B cell (primary cell): Measurements from ENCODE around the gene RPS8. TPM values are rescaled to one million over a fixed set of nuclear protein-coding genes. Genes with fewer than 3 reads are reported as not detected.

Source experiments
- ATAC-seq: fragments of 200-7000 bp; cut with Tn5 transposase; one replicate; pipeline ENCODE4 v1.10.0; 2021; ENCODE audit warnings: low read depth, mild to moderate bottlenecking, moderate number of reproducible peaks, moderate library complexity
- CTCF ChIA-PET: fragments of 350-600 bp; sonication (Branson Sonifier 250); formaldehyde crosslinking; loops from one replicate; lab custom pipeline; 2021; ENCODE audit warnings: antibody characterized with exemption, inconsistent platforms; lab: Charles Lee
- POLR2A ChIA-PET: fragments of 350-600 bp; sonication (Branson Sonifier 250); formaldehyde crosslinking; loops from one replicate; lab custom pipeline; 2021; ENCODE audit warnings: antibody characterized with exemption; lab: Charles Lee
- DNase-seq: peaks from one replicate; pipeline ENCODE4 v3.0.0; 2013
- H2AFZ ChIP-seq: 2 replicates; pipeline ENCODE4 v1.6.1; 2012; ENCODE audit warnings: mild to moderate bottlenecking, low read depth, low read length; ENCODE audit not compliant: insufficient read depth, poor library complexity, severe bottlenecking
- H3K27ac ChIP-seq, 2 donors: 1 replicate in 1 of 2; 2 replicates in 1 of 2; pipeline ENCODE4 v1.5.1; 2012 to 2013; ENCODE audit warnings: low read length in 2 of 2, mild to moderate bottlenecking in 2 of 2, moderate library complexity in 1 of 2
- H3K27me3 ChIP-seq, 4 experiments: fragments of 200-600 bp in 1 of 4; sonication (generic) in 1 of 4; replicated peaks in 1 of 4; 1 replicate in 2 of 4; 2 replicates in 2 of 4; pipeline versions ENCODE4 v1.6.1 to v1.7.0; 2013 to 2016; ENCODE audit warnings: low read length in 3 of 4, mild to moderate bottlenecking in 2 of 4, mixed read lengths in 1 of 4, moderate library complexity in 1 of 4; ENCODE audit not compliant: insufficient read depth in 4 of 4, control insufficient read depth in 3 of 4; ENCODE audit errors: control extremely low read depth in 1 of 4
- H3K36me3 ChIP-seq, 2 experiments: replicated peaks in 1 of 2; 1 replicate in 1 of 2; 2 replicates in 1 of 2; pipeline versions ENCODE4 v1.6.1 to v1.7.1; 2013; ENCODE audit warnings: low read length in 1 of 2; ENCODE audit not compliant: insufficient read depth in 2 of 2, control insufficient read depth in 1 of 2; ENCODE audit errors: control extremely low read depth in 1 of 2, extremely low read depth in 1 of 2
- H3K4me1 ChIP-seq, 2 donors: fragments of 200-600 bp in 1 of 2; sonication (generic) in 1 of 2; 1 replicate in 1 of 2; 2 replicates in 1 of 2; pipeline versions ENCODE4 v1.5.1 to v1.6.1; 2013 to 2017; ENCODE audit warnings: low read length in 2 of 2; ENCODE audit not compliant: control insufficient read depth in 2 of 2, insufficient read depth in 2 of 2
- H3K4me2 ChIP-seq: replicated peaks from 2 replicates; pipeline ENCODE3; 2012; ENCODE audit warnings: mild to moderate bottlenecking, low read depth, low read length; ENCODE audit not compliant: poor library complexity, severe bottlenecking
- H3K4me3 ChIP-seq, 5 experiments: fragments of 200-600 bp in 1 of 5; sonication (generic) in 1 of 5; 1 replicate in 3 of 5; 2 replicates in 2 of 5; pipeline versions ENCODE4 v1.5.1 to v1.7.0; 2011 to 2016; ENCODE audit warnings: low read length in 4 of 5, mild to moderate bottlenecking in 4 of 5, low read depth in 2 of 5, control low read depth in 1 of 5, moderate library complexity in 1 of 5; ENCODE audit not compliant: insufficient read depth in 1 of 5; ENCODE audit errors: control extremely low read depth in 1 of 5, extremely low read depth in 1 of 5
- H3K79me2 ChIP-seq: fragments of 200-600 bp; sonication (generic); one replicate; pipeline ENCODE4 v1.6.0; 2016; ENCODE audit warnings: low read length; ENCODE audit not compliant: control insufficient read depth, insufficient read depth
- H3K9ac ChIP-seq: fragments of 200-600 bp; sonication (generic); 2 replicates; pipeline ENCODE4 v1.6.1; 2017; ENCODE audit warnings: mild to moderate bottlenecking, low read length, moderate library complexity
- H3K9me3 ChIP-seq, 3 donors: one replicate each; pipeline versions ENCODE4 v1.6.1 to v1.7.1; 2013; ENCODE audit warnings: low read length in 2 of 3; ENCODE audit not compliant: control insufficient read depth in 2 of 3, insufficient read depth in 1 of 3; ENCODE audit errors: control extremely low read depth in 1 of 3
- H4K20me1 ChIP-seq: 2 replicates; pipeline ENCODE4 v1.6.0; 2012; ENCODE audit warnings: mild to moderate bottlenecking, low read length; ENCODE audit not compliant: insufficient read depth, control insufficient read depth, poor library complexity, severe bottlenecking
- H3K27ac Mint-ChIP-seq: one replicate; pipeline ENCODE4 v1.8.0; 2021; ENCODE audit warnings: mixed read lengths
- H3K27me3 Mint-ChIP-seq: one replicate; pipeline ENCODE4 v1.8.0; 2021; ENCODE audit warnings: mixed read lengths
- H3K4me1 Mint-ChIP-seq: one replicate; pipeline ENCODE4 v1.8.0; 2021; ENCODE audit warnings: mixed read lengths
- H3K4me3 Mint-ChIP-seq: one replicate; pipeline ENCODE4 v1.8.0; 2021; ENCODE audit warnings: mixed read lengths
- H3K9me3 Mint-ChIP-seq: one replicate; pipeline ENCODE4 v1.8.0; 2022; ENCODE audit warnings: mixed read lengths; ENCODE audit not compliant: insufficient read depth
- CTCF ChIP-seq: fragments of 200-600 bp; IDR thresholded peaks from one replicate; pipeline ENCODE4 v1.8.0; 2022; ENCODE audit warnings: antibody characterized with exemption, mild to moderate bottlenecking
- EZH2 ChIP-seq: IDR thresholded peaks from 2 replicates; pipeline ENCODE4 v1.6.1; 2012; ENCODE audit warnings: borderline replicate concordance, low read depth, mild to moderate bottlenecking, moderate library complexity, low read length; ENCODE audit not compliant: insufficient read depth, poor library complexity, severe bottlenecking
- WGBS: methylation state at CpG from one replicate; pipeline ENCODE4 v1.1.5; 2013; ENCODE audit warnings: missing lambda C conversion rate; ENCODE audit not compliant: insufficient coverage; 5-methylcytosine and 5-hydroxymethylcytosine counted together
- intact Hi-C: fragments of 100-400 bp; cut with micrococcal nuclease; formaldehyde crosslinking; loops from one replicate; pipeline ENCODE4 v1.10.0; 2022
- polyA plus RNA-seq: library from polyadenylated mRNA; depleted of rRNA; stranded (reverse); fragments of >200 nt; gene quantifications from 2 replicates; pipeline ENCODE4 v1.2.3, GENCODE V29; 2012
- total RNA-seq, 2 donors: library from RNA; stranded (reverse); fragments of 120-200 nt in 1 of 2; gene quantifications; 1 replicate in 1 of 2; 2 replicates in 1 of 2; pipeline versions ENCODE4 v1.2.3 to v1.2.4, GENCODE V29; 2013 to 2022

Gene RPS8
- total and polyA plus RNA-seq, 2 donors (not counting 1 experiment from before 2014, with no cell fraction given) = 2,525 to 4,047 TPM

- WGBS = 83% methylated on average over 7 of the region's 9 CpGs
- Mint-ChIP-seq H3K27ac (peak overlapping the region; percentile 92), H3K4me3 (peak overlapping the region; percentile 82), H3K27me3 (no peaks in the 10 kb centered on the region), H3K4me1 (peaks cover 31% of the 10 kb centered on the region), H3K9me3 (no peaks in the 10 kb centered on the region)
- Histone ChIP-seq H3K4me3 (peak overlapping the region in 3 of 5 experiments; percentile 53 to 62 (median 57)), H3K9me3 (no peaks in the 10 kb centered on the region), H3K36me3 (no peaks in the 10 kb centered on the region), H3K79me2 (no peaks in the 10 kb centered on the region), H3K9ac (peak overlapping the region; percentile 63), H2AFZ (peak overlapping the region; percentile 82), H4K20me1 (no peaks in the 10 kb centered on the region), H3K4me2 (peak overlapping the region; percentile 90), H3K27ac (peak overlapping the region; percentile 47 to 50), H3K4me1 (peaks cover 25 to 34% of the 10 kb centered on the region in 2 donors), H3K27me3 (no peaks in the 10 kb centered on the region)
- ChIA-PET POLR2A (interaction anchor here (0.6 to 2.8 kb wide), 9 partner anchors 11 to 516 kb away, joined by 3 to 12 read pairs (median 4); partner anchors contain the start of genes PLK3, RNU5D-1 and UROD), CTCF (interaction anchor here (0.6 to 5.5 kb wide), 15 partner anchors 10 to 713 kb away, joined by 3 to 44 read pairs (median 4); partner anchors contain the start of genes CCDC163, HECTD3, MMACHC and MUTYH)
- intact Hi-C loops = loop anchor here (1.0 to 5.0 kb wide), 9 partner anchors 12 to 900 kb away; partner anchors contain the start of genes EIF2B3, GPBP1L1, PLK3 and RNU5D-1
- DNase-seq (peak; percentile 29), ATAC-seq (no peak)
- TF ChIP-seq EZH2 = no peak
- TF ChIP-seq CTCF = no peak
Observed at GRCh38 chr1:44786841-44787426, 11.6 kb downstream of the RPS8 start.

GRCh38 chr1:44787506-44787905 lies 12.2 kb downstream of the RPS8 start:
- Histone ChIP-seq H3K27me3 (no peaks in the 10 kb centered on the region), H3K4me2 (no peak overlapping the region), H3K9ac (no peak overlapping the region), H4K20me1 (no peaks in the 10 kb centered on the region), H2AFZ (no peak overlapping the region), H3K36me3 (no peaks in the 10 kb centered on the region), H3K4me1 (peaks cover 25 to 34% of the 10 kb centered on the region in 2 donors), H3K27ac (no peak overlapping the region), H3K79me2 (no peaks in the 10 kb centered on the region), H3K4me3 (no peak overlapping the region), H3K9me3 (no peaks in the 10 kb centered on the region)
- Mint-ChIP-seq H3K27me3 (no peaks in the 10 kb centered on the region), H3K4me3 (no peak overlapping the region), H3K4me1 (peaks cover 29% of the 10 kb centered on the region), H3K27ac (no peak overlapping the region), H3K9me3 (no peaks in the 10 kb centered on the region)
- ChIA-PET POLR2A (interaction anchor here (0.6 to 2.8 kb wide), 6 partner anchors 17 to 224 kb away, joined by 3 to 12 read pairs (median 6); partner anchors contain the start of gene UROD), CTCF (interaction anchor here (0.6 to 5.5 kb wide), 11 partner anchors 12 to 713 kb away, joined by 3 to 44 read pairs (median 4); partner anchors contain the start of genes CCDC163, HECTD3, MMACHC and MUTYH)
- 97% methylated on average over 5 of the region's 10 CpGs for WGBS
- intact Hi-C loops = loop anchor here (2.0 to 5.0 kb wide), 4 partner anchors 13 to 900 kb away; partner anchors contain the start of genes EIF2B3, GPBP1L1, PLK3 and TMEM69
- TF ChIP-seq CTCF (no peak), EZH2 (no peak)
- ATAC-seq (no peak), DNase-seq (no peak)
